CD4-positive, alpha-beta T cell treated with Interleukin-17A for 4 hours (primary cell): Measurements from ENCODE around the gene SLC35B2.

ENCODE experiments used
- DNase-seq: peaks from one replicate; pipeline ENCODE4 v3.0.0-alpha.2; 2020; ENCODE audit warnings: mixed read lengths

The SLC35B2 gene, protein sequence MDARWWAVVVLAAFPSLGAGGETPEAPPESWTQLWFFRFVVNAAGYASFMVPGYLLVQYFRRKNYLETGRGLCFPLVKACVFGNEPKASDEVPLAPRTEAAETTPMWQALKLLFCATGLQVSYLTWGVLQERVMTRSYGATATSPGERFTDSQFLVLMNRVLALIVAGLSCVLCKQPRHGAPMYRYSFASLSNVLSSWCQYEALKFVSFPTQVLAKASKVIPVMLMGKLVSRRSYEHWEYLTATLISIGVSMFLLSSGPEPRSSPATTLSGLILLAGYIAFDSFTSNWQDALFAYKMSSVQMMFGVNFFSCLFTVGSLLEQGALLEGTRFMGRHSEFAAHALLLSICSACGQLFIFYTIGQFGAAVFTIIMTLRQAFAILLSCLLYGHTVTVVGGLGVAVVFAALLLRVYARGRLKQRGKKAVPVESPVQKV

DNA sequence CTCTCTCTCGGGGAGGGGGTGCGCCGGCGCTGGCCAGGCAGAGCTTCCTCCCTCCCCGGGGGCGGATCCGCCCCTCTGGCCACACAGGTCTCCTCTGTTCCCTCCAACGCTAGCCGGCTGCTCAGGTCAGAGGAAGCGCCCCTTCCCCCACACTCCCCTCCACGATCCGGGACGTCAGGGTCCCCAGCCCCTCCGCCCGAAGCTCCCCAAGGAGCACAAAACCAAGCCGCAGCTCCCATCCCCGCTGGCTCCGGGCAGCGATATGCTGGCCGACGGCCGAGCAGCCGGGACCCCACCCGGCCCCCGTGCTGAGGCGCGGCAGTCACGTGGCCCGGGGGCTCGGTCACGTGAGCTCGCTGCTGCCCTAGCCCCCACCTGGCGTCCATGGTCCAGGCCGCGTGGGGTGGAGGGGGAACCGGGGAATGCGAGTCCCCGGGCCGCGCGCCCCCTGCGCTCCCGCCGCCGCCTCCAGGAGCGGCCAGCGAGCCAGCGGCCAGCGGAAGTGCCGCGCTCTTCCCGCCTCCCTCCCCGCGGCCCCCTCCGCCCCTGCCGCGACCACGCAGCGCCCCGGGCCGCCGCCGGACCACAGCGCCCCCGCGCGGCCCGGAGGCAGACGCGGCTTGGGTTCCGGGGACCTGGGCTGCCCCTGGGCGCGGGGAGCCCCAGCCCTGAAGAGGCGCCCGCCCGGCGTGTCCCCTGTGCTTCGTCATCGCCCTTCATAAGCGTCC lies at the start of gene SLC35B2:
Gene SLC35B2, minus strand, starts transcription at position 504 of the 728 bp plus-strand sequence. Its CDS starts 118 bp downstream, at position 386.
- peak; percentile 71 for DNase-seq

DNA sequence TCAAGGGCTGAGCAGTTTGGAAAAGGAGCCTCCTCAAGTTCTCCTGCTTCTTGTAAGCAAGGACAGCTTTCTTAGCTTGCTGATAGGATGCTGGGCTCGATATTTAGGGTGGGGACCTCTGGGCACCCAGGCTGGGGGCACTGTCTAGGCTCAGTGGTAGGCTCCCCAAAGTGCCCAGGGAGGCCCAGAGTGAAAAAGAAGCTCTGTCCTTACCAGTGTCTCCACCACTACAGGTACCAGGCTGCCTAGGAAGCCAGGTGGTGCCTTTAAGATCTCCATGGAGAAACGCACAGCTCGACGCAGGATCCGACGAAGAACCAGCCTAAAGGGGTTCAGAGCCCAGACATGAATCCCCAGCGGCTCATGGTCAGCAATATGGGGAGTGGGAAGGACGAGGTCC lies 49.4 kb upstream of the SLC35B2 start:
- no peak for DNase-seq

DNA sequence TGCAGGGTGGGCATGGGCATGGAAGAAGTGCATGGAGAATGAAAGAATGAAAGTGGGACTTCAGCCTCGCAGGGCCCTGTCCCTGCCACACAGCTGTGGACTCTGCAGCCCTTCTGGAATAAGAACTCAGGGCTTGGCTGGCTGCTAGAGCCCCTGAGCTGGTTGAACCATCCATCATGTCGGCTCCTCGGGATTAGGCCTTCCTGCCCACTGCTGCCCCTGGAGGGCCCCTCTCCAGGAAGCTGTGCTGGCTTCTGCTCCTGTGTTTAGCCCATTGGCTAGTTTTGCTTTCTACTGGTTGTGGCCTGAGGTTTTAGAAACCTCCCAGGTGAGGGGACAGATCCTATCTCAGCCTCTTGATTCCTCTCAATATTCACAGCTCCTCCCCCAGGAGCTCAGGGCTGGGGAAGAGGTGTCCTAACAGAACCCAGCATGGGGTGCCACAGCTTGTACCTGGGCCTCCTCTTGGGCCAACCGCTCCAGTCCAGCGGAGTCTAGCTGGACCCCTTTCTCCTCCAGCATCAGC lies 47.9 kb upstream of the SLC35B2 start:
- no peak for DNase-seq

DNA sequence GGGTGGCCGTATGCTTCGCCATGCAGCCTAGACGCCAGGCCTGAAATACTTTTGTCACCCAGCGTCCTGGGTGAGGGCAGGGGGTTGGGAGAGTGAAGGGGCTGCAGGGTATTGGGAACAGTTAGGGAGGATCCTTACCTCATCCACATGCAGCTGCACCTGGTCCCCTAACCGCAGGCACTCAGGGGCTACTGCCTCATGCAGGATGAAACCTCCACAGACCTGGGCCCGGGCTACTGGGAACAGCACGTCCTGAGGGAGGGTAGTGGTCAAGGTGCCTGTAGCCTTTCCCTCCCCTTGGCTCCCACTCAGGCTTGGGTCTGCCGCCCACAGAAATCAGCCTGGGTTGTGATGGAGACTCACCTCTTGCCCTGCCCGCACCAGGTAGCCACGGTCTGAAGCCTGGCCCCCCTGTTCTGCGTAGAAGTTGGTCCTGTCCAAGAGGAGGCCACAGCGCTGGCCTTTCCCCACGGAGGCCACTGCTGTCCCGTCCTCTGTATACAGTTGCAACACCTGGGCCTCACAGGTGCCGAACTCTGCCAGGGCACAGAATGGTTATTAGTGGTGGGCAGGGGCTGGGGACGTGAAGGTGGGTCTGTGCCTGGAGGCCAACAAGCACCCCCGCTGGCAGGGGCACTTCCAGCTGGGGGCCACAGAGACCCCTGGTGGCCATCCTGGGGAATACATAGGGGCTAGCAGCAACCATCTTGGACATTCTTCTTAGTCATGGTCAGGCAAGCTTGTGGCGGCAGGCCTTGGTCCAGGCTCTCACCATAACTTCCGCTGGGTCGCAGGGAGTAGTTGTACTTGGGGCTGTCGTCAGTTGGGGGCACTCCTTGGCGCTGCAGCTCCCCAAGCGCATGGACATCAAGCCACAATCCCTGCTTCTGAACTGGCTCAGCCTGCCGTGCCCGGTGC lies 47.2 kb upstream of the SLC35B2 start:
- peak; percentile 60 for DNase-seq

DNA sequence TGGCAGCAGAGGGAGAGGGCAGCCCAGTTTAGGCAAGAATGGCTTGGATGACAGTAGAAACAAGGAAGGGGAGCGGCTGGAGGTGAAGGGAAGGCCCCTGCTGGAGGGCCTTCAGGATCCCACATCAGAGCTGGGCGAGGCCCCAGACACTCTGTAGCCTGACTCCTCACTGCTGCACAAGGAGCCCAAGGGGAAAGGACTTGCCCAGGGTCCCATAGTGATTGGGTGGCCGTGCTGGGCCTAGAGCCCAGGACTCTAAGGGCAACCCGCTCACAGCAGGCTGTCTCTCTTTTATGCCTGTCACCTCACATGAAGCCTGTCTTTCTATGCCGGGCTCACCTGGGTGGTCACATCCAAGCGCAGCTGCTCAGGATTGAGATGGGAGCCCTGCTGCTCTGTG lies 46.5 kb upstream of the SLC35B2 start:
- DNase-seq, result no peak

DNA sequence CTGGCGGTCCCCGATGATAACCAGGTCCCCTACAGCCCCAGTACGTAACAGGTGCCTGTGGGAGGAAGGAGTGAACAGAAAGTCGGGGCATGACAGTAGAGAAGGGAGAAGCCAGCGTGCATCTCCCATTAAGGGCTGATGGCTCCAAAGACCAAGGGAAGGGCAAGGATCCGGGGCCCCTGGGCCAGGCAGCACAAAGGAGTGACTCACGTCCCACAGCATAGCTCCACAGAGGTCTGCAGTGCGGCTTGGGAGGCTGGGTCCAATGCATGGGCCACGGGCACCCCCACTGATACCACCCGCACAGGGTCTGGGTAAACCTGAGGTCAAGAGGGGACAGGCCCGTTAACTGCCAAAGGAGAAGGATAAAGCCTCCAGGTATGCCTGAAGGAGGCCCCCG lies 45.5 kb upstream of the SLC35B2 start:
- DNase-seq, result no peak

DNA sequence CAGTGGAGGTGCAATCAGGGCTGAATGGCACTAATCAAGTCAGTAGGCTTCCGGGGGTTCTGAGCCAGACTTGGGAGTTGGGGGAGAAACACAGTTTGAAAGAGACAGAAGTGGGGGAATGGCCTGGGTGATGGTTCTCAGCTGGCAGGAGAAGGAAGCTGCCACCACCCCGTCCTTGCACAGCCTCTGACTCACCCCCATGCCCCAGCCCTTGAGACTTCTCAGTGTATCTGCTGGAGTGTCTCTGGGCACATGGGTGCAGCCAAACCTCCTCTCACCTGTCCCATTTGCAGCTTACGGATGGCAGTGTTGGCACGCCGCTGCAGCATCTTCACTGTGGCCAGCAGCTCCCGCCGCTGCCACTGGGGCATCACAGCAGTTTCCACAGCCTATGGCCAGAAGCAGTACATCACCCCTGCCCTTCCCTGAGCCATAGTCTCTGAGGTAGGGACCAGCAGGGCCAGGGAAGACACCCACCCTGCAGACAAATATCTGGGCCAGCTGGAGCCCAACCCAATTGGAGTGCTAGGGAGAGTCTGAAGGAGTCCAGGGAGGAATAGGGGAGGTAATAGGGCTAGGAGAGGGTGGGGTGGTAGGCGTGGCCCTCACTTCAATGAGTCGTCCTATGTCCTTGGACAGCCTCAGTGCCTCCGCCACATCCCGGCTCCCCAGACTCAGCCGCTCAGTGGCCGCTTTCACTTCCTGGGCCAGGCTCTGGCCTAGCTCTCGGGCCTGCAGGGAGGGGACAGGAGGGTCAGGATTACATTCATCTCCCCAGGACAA lies 44.6 kb upstream of the SLC35B2 start:
- DNase-seq, result no peak

DNA sequence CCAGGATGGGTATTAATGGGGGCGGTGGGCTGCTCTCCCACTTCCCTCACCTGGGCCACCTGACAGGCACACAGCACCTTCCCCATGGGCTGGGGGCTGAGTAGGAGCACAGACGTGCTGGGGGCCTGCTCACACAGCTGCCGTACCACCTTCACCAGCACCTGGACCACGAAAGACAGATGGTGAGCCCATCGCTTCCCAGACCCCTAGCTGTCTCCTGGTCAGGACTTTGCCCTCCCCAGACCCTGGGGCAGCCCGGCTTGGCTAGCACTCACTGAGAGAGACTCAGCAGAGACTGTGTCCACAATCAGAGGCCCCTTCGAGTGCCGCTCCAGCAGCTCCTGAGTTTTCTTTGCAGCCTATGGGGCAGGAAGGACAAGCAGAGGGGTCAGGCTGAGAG lies 43.8 kb upstream of the SLC35B2 start:
- DNase-seq, result no peak

DNA sequence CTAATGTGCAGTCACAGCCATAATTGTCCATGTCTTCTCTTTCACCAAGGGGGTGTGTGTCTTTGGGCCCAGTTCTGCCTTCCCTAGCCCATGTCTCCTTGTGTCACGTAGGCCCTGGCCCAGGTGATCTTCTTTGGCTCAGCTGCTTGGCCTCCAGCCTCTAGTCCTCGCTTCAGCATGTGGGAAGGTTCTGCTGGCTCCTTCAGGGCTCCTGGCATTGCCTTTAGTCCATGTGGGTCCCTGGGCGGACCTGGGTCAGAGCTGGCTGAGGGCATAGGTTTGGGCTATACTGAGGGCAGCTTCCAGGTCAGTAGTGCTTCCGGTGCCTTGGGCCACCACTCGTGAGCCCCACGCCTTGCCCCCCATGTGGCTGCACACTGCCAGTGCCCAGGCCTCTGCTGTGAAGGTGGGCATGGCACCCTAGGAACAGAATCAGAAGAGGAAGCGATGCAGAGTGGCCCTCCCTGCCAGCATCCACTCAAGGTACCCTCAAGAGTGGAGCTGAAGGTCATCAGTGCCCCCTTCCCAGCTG lies 43.0 kb upstream of the SLC35B2 start:
- no peak for DNase-seq

DNA sequence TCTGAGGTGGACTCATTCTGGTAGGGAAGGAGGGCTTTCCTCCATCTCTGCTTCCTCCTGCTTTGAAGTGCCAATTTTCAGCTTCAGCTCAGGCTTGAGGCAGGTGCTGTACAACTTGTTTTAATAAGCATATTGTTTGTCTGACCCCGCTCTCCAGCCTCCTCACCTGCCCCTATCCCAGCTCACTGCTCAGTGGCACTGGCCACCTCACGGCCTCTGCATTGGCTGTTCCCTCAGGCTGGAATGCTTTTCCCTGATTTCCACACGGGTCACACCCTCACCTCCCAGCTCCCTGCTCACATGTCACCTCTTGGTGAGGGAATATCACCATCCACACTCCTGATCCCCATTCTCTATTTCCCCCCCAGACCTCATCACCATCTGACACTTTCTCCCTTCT lies 41.5 kb upstream of the SLC35B2 start:
- DNase-seq, result no peak

DNA sequence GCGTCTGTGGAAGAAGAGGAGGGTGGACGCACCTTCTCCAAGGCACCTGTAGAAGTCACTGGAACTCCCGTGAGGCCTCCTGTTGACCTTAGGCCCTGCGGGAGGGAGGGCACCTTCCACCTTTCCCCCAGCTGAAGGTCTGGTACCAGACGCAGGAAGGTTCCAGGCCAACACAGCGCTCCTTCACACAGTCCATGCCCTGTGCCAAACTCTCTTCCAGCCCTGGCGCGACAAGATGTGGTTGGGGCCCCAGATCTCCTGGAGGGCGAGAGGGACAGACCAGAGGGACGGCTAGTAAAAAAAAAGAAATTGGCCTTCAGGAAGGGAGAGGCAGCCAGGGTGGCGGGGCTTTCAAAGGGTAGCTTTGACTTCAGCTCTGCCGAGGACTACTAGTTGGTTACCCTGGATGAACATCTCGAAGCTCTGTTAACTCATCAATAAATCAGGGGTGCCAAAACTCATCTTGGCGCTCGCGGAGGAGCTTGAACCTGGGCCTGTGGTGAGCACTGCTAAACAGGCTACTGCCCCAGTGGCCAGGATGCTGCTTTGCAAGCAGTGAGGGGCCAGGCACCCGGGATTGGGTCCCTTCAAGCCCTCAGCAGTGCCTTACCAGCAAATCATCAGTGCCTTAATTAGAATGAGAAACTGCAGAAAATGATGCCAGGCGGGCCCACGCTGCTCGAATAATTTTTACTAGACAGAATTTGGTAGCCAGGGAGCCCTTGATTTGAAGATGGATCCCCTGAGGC lies 40.9 kb upstream of the SLC35B2 start:
- no peak for DNase-seq

DNA sequence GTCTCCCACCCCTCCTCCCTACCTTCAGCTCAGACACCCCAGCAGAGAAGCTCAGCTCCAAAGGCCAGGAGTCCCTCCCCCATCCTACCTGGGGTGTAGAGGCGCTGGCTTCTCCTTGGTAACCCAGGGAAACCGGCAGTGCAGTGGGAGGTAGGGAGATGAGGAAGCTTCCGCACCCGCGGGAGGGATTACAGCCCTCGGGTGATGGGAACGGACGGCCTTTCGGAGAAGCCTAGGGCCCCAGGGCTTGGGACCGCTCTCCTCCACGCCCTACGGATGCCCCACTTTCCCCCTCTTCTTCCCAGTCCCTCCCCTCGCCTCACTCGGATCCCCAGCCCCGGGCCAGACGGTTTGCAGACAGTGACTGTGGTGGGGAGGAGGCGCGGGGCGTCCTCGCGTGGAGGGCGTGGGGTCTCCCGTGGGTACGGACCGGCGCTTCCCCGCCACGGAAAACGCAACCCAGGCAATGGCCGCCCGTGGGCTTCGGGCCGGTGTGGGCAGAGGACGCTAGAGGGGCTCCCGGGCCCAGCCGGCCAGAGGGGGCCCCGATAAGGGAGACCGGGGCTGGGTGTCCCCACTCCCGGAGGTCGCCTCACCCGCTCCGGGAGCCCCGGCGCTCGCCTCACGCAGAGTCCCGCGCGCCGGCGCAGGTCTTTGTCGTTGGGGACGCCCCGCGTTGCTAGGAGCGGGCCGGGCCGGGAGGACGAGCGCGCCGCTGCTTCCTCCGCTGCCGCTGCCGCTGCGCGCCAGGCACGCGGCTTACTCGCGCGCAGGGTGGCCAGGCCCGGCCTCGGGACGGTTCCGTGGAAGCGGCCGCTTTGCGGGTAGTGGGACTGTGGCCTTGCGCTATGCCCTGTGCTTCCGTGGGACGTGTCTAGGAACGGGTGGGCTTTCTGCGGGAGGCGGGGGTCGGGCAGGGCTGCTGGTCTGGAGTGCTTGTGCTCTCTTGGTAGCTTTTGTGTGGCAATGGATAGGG lies 40.0 kb upstream of the SLC35B2 start:
- peak; percentile 57 for DNase-seq

DNA sequence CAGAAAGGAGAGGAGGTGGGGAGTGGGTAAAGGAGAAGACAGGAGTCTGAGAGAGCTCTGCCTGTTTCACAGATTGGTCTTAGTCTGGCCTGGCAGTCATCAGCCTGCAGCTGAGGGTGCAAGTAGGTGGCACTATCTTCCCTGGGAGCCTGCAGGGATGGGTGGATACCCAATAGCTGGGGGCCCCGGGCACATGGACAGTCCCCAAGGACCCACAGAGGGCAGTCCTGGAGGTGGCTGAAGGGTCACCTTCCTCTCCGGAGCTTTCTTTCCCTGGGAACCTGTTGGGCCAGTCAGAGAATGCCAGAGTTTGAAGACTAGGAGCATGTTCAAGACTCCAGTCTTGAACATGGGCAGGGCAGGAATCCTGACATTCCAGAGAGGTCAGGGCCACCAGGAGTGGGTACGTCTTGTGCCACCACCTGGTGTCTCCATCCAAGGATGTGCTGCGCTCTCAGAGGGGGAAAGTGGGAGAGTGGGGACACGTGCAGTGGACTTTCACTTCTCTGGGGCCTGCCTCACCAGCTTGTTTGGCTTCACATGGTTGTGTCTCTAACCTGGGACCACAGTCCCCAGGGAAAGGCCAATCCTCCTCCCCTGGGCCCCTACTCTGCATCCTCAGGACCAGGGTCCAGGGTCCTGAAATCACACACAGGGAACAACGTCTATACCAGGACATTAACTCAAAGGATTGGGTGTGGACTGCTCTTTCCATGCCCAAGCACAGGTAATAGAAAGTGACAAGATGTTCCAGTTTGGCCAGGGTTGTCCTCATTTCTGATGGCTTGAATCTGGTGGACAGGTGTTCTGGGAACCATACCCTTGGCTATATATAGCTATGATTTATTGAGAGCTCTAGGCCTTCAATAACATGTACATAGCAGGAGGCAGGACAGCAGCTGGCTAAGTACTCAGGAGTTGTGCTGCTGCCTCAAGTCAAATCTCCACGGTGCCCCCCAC lies 37.8 kb upstream of the SLC35B2 start:
- DNase-seq, result no peak

DNA sequence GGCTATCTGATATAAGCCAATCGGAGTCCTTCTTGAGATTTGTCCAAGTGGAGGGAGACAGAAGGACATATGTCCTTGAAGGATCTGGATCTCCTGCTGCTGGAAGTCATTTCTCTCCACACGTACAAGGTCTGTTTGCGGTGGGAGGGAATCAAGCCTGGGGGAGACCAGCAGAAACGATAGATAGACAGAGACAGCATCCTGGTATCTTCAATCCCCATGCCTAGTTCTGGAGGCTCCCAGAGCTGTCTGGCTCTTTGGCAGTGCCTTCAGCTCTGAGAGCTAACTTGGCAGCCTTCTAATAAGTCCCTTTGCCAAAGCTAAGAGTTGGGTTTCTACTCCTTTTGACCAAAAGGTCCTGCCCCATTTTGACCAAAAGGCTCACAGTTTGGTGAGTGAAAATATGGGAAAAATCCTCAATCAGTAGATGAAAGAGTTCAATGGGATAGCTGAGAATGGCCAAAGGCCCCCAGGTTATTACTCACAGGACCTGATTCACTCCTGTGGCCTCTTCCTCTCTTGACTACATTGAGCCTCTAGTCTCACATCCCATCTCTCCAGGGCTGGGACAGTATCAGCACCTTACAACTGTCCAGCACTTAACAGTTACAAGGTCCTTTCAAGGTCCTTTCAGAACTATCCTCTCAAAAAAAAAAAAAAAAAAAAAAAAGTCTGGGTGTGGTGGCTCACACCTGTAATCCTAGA lies 35.5 kb upstream of the SLC35B2 start:
- no peak for DNase-seq

DNA sequence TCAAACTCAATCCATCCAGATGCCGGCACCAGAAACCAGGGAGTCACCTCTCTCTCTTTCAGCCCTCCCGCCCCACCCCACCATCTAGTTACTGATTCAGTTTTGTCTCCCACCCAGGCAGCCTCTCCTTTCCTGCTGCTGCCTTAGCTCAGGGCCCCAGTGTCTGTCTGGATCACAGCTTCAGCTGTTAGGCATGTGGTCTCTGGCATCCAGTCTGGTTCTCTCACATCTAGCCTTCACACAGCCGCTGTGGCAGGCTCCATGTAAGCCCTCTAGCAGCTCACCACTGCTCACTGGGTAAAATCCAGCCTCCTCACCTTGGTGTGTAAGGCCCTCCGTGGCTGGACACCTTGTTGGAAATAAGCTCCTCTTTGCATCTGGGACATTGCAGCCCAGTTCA lies 34.5 kb upstream of the SLC35B2 start:
- no peak for DNase-seq

DNA sequence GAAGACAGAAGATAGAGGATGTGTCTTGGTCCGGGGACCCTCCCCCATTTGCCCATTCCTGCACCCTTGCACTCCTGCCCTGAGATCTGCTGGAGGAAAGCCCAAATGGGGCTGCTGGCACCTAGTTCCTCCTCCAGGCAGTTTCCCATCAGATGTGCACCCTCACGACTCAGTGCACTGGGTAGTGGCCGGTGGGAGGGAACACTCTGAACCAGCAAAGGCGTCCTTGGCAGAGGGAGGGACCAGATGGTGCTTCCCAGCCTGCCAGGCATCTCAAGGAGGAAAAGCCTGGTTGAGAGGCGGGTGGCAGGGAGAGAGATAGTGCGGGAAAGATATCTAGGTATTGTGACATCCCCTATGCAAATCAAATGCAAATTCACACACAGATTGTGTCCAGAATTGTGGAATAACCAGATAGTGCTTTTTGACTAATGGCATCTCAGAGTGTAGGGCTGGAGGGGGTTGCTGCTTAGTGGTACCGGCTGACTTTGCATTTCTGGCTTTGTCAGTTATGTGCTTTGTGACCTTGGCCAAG lies 32.5 kb upstream of the SLC35B2 start:
- DNase-seq, result no peak

DNA sequence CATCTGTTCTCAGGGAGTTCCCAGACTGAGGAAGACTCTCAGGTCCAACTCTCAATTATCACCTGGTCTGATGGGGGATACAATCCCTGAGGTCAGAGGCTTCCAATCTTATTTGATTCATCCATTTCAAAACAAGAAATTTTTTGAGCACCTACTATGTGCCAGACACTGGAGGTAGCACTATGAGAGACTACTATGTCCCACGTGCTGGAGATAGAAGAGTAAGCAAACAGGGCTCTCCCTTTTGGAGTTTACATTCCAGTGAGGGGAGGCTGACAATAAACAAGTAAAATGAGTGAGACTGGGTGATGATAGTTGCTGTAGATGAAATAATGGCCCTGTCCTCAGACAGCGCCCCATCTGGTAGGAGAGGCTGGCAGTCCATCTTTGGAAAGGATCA lies 29.4 kb upstream of the SLC35B2 start:
- DNase-seq, result no peak

DNA sequence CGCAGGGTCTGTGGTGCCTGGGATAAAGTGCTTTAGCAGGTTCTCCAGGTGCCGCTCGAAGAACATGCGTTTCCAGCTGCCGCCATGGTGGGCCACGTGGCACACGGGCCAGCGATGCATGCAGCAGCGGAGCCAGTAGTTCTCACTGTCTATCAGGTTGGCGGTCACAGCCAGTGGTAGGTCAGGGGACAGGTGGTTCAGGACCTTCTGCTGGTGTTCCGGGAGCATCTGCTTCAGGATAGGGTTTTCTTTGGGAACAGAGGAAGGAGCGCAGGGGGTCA lies 28.9 kb upstream of the SLC35B2 start:
- no peak for DNase-seq
